Stimulated activated CD8-positive, alpha-beta memory T cell treated with anti-CD3 and anti-CD28 coated beads, Interleukin-12 subunit alpha, Interleukin-12 subunit beta, amount 100 ng/mL, for 4 hours (primary cell): ENCODE measurements around the gene ANKS3.

ENCODE experiments used
- DNase-seq: peaks from one replicate; pipeline ENCODE4 v3.0.0-alpha.2; 2020; ENCODE audit warnings: low read depth

Gene ANKS3

GRCh38 chr16:4648917-4649316 lies 85.2 kb downstream of the ANKS3 start:
- no peak for DNase-seq

GRCh38 chr16:4647644-4647980 lies 86.5 kb downstream of the ANKS3 start:
- no peak for DNase-seq

GRCh38 chr16:4646773-4647643 lies 87.1 kb downstream of the ANKS3 start:
- no peak for DNase-seq
